Effector memory CD4-positive, alpha-beta T cell (primary cell): Measurements from ENCODE around the gene OVCH1.

Experiments
- DNase-seq, 3 donors: peaks; one replicate each; pipeline ENCODE4 v3.0.0-alpha.2; 2020
- H3K27ac ChIP-seq: 2 replicates; pipeline ENCODE4 v1.7.0; 2013; ENCODE audit warnings: mild to moderate bottlenecking, low read length, moderate library complexity; ENCODE audit not compliant: insufficient read depth, poor library complexity, severe bottlenecking
- H3K27me3 ChIP-seq: replicated peaks from 2 replicates; pipeline ENCODE4 v1.7.0; 2013; ENCODE audit warnings: mild to moderate bottlenecking, low read length; ENCODE audit not compliant: insufficient read depth, control insufficient read depth, poor library complexity, severe bottlenecking
- H3K36me3 ChIP-seq: 2 replicates; pipeline ENCODE4 v1.7.0; 2013; ENCODE audit warnings: mild to moderate bottlenecking, low read length, moderate library complexity; ENCODE audit not compliant: control insufficient read depth, insufficient read depth
- H3K4me1 ChIP-seq: 2 replicates; pipeline ENCODE4 v1.7.0; 2013; ENCODE audit warnings: low read length, mild to moderate bottlenecking; ENCODE audit not compliant: control insufficient read depth, insufficient read depth, poor library complexity, severe bottlenecking
- H3K4me3 ChIP-seq: 2 replicates; pipeline ENCODE4 v1.7.0; 2013; ENCODE audit warnings: low read length, low read depth, mild to moderate bottlenecking; ENCODE audit not compliant: insufficient read depth, poor library complexity, severe bottlenecking
- H3K9me3 ChIP-seq: 2 replicates; pipeline ENCODE4 v1.7.0; 2013; ENCODE audit warnings: mild to moderate bottlenecking, low read length, moderate library complexity; ENCODE audit not compliant: control insufficient read depth

OVCH1 gene

GRCh38 chr12:29531471-29531870 is 34.0 kb upstream of the OVCH1 start:
- Histone ChIP-seq H3K4me1 (no peaks in the 10 kb centered on the region), H3K4me3 (no peak overlapping the region), H3K36me3 (no peaks in the 10 kb centered on the region), H3K27ac (no peak overlapping the region), H3K27me3 (no peaks in the 10 kb centered on the region), H3K9me3 (no peaks in the 10 kb centered on the region)
- DNase-seq, result no peak

DNA sequence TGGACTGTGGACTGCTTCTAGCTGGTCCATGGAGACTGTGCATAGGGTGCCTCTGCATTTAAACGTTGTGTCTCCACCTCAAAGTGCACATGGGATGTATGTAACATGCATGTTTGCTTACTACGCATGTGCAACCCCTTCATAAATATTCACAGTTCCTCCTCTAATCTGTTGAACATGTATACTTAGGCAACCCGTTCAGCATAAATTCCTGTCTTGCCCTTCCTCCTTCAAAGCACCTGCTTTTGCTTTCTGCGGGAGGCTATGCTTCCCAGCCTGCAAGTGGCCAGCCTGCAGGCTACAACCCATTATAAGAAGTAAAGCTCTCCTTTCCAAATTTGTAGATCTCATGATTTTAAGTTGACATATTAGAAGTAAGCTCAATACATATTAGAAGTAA is 33.0 kb upstream of the OVCH1 start:
- no peak for DNase-seq
- Histone ChIP-seq H3K4me3 (no peak overlapping the region), H3K4me1 (no peaks in the 10 kb centered on the region), H3K9me3 (no peaks in the 10 kb centered on the region), H3K36me3 (no peaks in the 10 kb centered on the region), H3K27me3 (no peaks in the 10 kb centered on the region), H3K27ac (no peak overlapping the region)

DNA sequence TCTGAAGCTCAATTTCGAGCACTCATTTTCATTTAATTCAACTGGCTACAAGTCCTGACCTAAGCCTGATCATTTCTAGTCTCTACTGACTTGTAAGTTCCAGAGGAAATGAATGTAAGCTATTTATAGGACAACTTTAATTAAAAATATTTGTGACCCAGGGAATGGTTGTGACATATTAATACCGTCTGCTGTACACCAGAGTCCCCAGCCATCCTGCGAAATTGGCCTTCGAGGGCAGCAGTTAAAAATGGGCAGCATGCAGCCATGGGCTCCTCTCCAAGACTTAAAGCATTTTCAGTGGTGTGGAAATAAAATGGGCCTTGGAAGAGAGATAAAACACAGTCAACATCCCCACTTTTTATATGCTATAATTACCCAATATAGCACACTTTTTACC is 30.7 kb upstream of the OVCH1 start:
- no peak for DNase-seq
- Histone ChIP-seq H3K9me3 (no peaks in the 10 kb centered on the region), H3K4me1 (no peaks in the 10 kb centered on the region), H3K36me3 (no peaks in the 10 kb centered on the region), H3K27ac (no peak overlapping the region), H3K4me3 (no peak overlapping the region), H3K27me3 (no peaks in the 10 kb centered on the region)

DNA sequence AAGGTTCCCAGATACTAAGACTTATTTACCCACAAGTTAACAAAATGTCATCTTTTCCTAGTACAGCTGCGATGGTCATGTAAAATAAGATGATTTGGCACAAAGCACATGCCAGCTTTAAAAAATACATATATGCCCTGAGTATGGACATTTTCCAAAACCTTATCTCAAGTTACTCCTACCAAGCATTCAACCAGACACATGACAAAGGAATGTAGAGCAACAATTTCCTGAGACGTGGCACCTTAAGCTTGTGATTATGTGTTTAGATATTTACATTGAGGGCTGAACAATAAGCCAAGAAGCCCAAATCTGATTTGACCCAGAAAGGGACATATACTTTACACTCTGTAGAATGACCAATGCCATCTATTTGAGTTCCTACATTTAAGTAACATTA is 24.5 kb upstream of the OVCH1 start:
- H3K9me3 ChIP-seq, result no peaks in the 10 kb centered on the region
- no peaks in the 10 kb centered on the region for H3K36me3 ChIP-seq
- no peak overlapping the region for H3K27ac ChIP-seq
- no peaks in the 10 kb centered on the region for H3K27me3 ChIP-seq
- no peak for DNase-seq
- H3K4me3 ChIP-seq, result no peak overlapping the region
- H3K4me1 ChIP-seq, result no peaks in the 10 kb centered on the region

- Histone ChIP-seq H3K4me3 (no peak overlapping the region), H3K9me3 (no peaks in the 10 kb centered on the region), H3K36me3 (no peaks in the 10 kb centered on the region), H3K27ac (no peak overlapping the region), H3K4me1 (no peaks in the 10 kb centered on the region), H3K27me3 (no peaks in the 10 kb centered on the region)
- DNase-seq, result peak in 1 of 3 donors; percentile 1
Measured at GRCh38 chr12:29519585-29520182, 22.2 kb upstream of the OVCH1 start.

GRCh38 chr12:29518407-29518806 is 20.9 kb upstream of the OVCH1 start:
- Histone ChIP-seq H3K27ac (no peak overlapping the region), H3K4me3 (no peak overlapping the region), H3K36me3 (no peaks in the 10 kb centered on the region), H3K27me3 (no peaks in the 10 kb centered on the region), H3K9me3 (no peaks in the 10 kb centered on the region), H3K4me1 (no peaks in the 10 kb centered on the region)
- DNase-seq, result no peak

- DNase-seq, result no peak
- H3K27me3 ChIP-seq, result no peaks in the 10 kb centered on the region
- H3K4me1 ChIP-seq, result no peaks in the 10 kb centered on the region
Measured at GRCh38 chr12:29517264-29517663, 19.8 kb upstream of the OVCH1 start.

GRCh38 chr12:29516431-29516875 is 19.0 kb upstream of the OVCH1 start:
- no peaks in the 10 kb centered on the region for H3K4me1 ChIP-seq
- no peaks in the 10 kb centered on the region for H3K27me3 ChIP-seq
- DNase-seq, result no peak
- H3K4me3 ChIP-seq, result no peak overlapping the region
- no peak overlapping the region for H3K27ac ChIP-seq
- H3K9me3 ChIP-seq, result no peaks in the 10 kb centered on the region
- H3K36me3 ChIP-seq, result no peaks in the 10 kb centered on the region

More at GRCh38 chr12:29517264-29517663, 19.8 kb upstream of the OVCH1 start:
- Histone ChIP-seq H3K4me3 (no peak overlapping the region), H3K27ac (no peak overlapping the region), H3K9me3 (no peaks in the 10 kb centered on the region), H3K36me3 (no peaks in the 10 kb centered on the region)

DNA sequence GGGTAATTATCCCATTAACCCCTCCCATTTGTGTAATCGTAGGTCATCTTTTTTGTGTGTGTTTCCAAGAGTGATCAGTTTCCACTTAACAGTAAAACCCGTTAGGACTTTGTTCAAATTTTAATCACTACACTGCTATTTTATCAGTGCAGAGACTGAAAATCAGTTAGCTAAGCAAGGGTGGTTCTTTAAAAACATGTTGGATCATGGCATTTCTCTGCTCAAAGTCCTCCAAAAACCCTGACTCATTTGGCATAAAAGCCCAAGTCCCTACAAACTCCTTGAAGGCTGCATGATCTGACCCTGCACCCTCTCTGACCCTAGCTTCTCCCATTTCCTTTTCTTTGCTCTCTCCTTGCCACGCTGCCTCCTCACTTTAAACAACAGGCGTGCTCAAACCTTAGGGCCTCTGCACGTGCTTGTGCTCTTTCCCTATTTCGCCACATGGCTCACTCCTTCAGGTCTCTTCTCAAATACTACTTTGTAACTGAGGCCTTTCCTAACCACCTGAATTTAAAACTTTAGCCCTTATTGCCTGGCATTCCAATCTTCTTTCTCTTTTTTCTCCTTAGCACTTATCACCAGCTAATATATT is 13.2 kb upstream of the OVCH1 start:
- H3K36me3 ChIP-seq, result no peaks in the 10 kb centered on the region

GRCh38 chr12:29509503-29509902 is 12.0 kb upstream of the OVCH1 start:
- Histone ChIP-seq H3K27ac (no peak overlapping the region), H3K4me1 (no peaks in the 10 kb centered on the region), H3K36me3 (no peaks in the 10 kb centered on the region), H3K9me3 (no peaks in the 10 kb centered on the region), H3K27me3 (no peaks in the 10 kb centered on the region), H3K4me3 (no peak overlapping the region)
- DNase-seq, result no peak

More for the DNA sequence above, 13.2 kb upstream of the OVCH1 start:
- Histone ChIP-seq H3K4me3 (no peak overlapping the region), H3K4me1 (no peaks in the 10 kb centered on the region), H3K27me3 (no peaks in the 10 kb centered on the region), H3K27ac (no peak overlapping the region), H3K9me3 (no peaks in the 10 kb centered on the region)
- no peak for DNase-seq
